ENCODE measurements around the gene FSIP1. TPM values are rescaled to one million over a fixed set of nuclear protein-coding genes. Genes with fewer than 3 reads are reported as not detected.
A peak's percentile ranks its signal among the peaks of the same experiment; 100 is the strongest.

The FSIP1 gene
- total RNA-seq, 2 donors from 2014 or later, result 0.77 to 1.7 TPM

DNA sequence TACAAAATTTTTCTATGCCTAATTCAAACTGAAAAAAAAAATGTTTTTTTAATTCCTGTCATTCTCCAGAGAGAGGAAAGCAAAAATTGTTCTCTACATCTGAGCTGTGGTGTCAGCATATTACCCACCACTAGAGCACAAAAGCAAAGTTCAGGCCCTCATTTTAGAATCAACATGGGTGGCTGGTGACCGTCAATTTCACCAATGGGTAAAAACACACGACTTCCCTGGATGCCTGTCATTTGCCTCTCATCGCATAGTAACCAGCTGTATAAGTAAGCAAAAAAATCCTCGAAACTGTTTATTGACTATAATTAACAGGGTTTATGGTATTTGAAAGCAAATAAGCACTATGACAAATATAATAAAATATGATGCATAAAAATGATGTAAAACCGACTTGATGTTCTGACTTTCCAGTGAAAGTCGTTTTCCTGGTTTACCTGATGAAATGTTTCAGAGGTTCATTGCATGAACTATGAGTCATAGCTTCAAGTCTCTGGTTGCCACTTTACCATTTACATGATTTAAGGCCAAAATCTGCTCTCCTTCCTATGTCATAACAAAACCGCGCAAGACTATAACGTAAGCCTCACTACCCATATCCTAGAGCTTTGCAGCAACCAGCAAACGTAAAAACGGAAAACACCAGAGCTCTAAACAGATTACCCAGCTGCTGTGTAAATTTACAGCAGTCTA lies 141.3 kb downstream of the FSIP1 start:
- no peak overlapping the region for H3K4me3 Mint-ChIP-seq
- H3K27ac Mint-ChIP-seq, result no peak overlapping the region
- H3K36me3 ChIP-seq (ENCODE audit: control insufficient read depth, insufficient read depth, low read length), result no peaks in the 10 kb centered on the region
- H3K27me3 Mint-ChIP-seq (ENCODE audit: insufficient read depth), result no peaks in the 10 kb centered on the region
- no peaks in the 10 kb centered on the region for H3K4me1 Mint-ChIP-seq
- H3K27me3 ChIP-seq (ENCODE audit: control insufficient read depth, insufficient read depth, low read length, poor library complexity, severe bottlenecking), result no peaks in the 10 kb centered on the region
- H3K36me3 Mint-ChIP-seq (ENCODE audit: low read depth), result no peaks in the 10 kb centered on the region
- no peak overlapping the region for H3K27ac ChIP-seq (ENCODE audit: low read depth, low read length)
- DNase-seq, result no peak
- H3K9me3 ChIP-seq (ENCODE audit: control insufficient read depth, low read length), result no peaks in the 10 kb centered on the region
- H3K9me3 Mint-ChIP-seq, result no peaks in the 10 kb centered on the region
- peak; percentile 51 for TF ChIP-seq CTCF (conservative IDR thresholded peaks at IDR 0.05)
- H3K9ac ChIP-seq (ENCODE audit: extremely low read depth, low read length, poor library complexity, severe bottlenecking), result no peak overlapping the region
- H3K4me3 ChIP-seq (ENCODE audit: low read length), result no peak overlapping the region
- H3K4me1 ChIP-seq (ENCODE audit: control insufficient read depth, insufficient read depth, low read length), result no peaks in the 10 kb centered on the region
- 90% methylated on average over 6 to 11 of the region's 11 CpGs for WGBS, 2 experiments (ENCODE audit: insufficient coverage in 1 of 2, insufficient read length in 1 of 2)

- Mint-ChIP-seq H3K9me3 (no peaks in the 10 kb centered on the region), H3K27me3 (ENCODE audit: insufficient read depth) (no peaks in the 10 kb centered on the region), H3K36me3 (ENCODE audit: low read depth) (no peaks in the 10 kb centered on the region), H3K27ac (no peak overlapping the region), H3K4me3 (no peak overlapping the region), H3K4me1 (no peaks in the 10 kb centered on the region)
- 86 to 87% methylated on average over 3 of the region's 3 CpGs for WGBS, 2 experiments (ENCODE audit: insufficient coverage in 1 of 2, insufficient read length in 1 of 2)
- H3K9ac ChIP-seq (ENCODE audit: extremely low read depth, low read length, poor library complexity, severe bottlenecking), result no peak overlapping the region
- no peak for TF ChIP-seq CTCF (conservative IDR thresholded peaks at IDR 0.05)
- H3K4me1 ChIP-seq (ENCODE audit: control insufficient read depth, insufficient read depth, low read length), result no peaks in the 10 kb centered on the region
- H3K27me3 ChIP-seq (ENCODE audit: control insufficient read depth, insufficient read depth, low read length, poor library complexity, severe bottlenecking), result no peaks in the 10 kb centered on the region
- H3K4me3 ChIP-seq (ENCODE audit: low read length), result no peak overlapping the region
- no peaks in the 10 kb centered on the region for H3K9me3 ChIP-seq (ENCODE audit: control insufficient read depth, low read length)
- no peaks in the 10 kb centered on the region for H3K36me3 ChIP-seq (ENCODE audit: control insufficient read depth, insufficient read depth, low read length)
- H3K27ac ChIP-seq (ENCODE audit: low read depth, low read length), result no peak overlapping the region
- DNase-seq, result no peak
These were observed 142.0 kb downstream of the FSIP1 start for GRCh38 chr15:39640665-39641064.

DNA sequence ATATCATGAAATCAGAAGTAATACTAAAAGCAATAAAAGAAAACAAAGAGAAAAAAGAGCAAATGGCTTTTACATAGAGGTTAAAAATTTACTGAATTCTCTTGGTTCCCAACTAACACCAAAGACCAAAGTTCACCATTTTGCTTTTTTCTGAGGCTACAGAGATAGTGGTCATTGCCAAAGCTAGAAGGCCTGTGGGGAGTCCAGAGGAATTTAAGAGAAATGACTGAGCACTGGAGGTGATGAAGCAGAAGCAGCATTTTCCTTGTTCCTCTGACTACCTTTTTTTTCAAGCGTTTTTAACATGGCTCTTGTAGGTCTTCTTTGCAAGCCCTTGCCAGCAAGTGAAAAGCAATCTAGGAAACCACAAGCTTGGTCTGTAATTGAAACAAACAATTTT lies 143.6 kb downstream of the FSIP1 start:
- no peaks in the 10 kb centered on the region for H3K27me3 Mint-ChIP-seq (ENCODE audit: insufficient read depth)
- TF ChIP-seq CTCF (conservative IDR thresholded peaks at IDR 0.05), result no peak
- H3K4me3 Mint-ChIP-seq, result no peak overlapping the region
- no peaks in the 10 kb centered on the region for H3K27me3 ChIP-seq (ENCODE audit: control insufficient read depth, insufficient read depth, low read length, poor library complexity, severe bottlenecking)
- H3K4me1 ChIP-seq (ENCODE audit: control insufficient read depth, insufficient read depth, low read length), result no peaks in the 10 kb centered on the region
- 83 to 84% methylated on average over 1 of the region's 1 CpG for WGBS, 2 experiments (ENCODE audit: insufficient coverage in 1 of 2, insufficient read length in 1 of 2)
- no peak overlapping the region for H3K4me3 ChIP-seq (ENCODE audit: low read length)
- no peaks in the 10 kb centered on the region for H3K9me3 ChIP-seq (ENCODE audit: control insufficient read depth, low read length)
- no peak overlapping the region for H3K27ac Mint-ChIP-seq
- H3K9ac ChIP-seq (ENCODE audit: extremely low read depth, low read length, poor library complexity, severe bottlenecking), result no peak overlapping the region
- H3K36me3 Mint-ChIP-seq (ENCODE audit: low read depth), result no peaks in the 10 kb centered on the region
- H3K4me1 Mint-ChIP-seq, result no peaks in the 10 kb centered on the region
- no peaks in the 10 kb centered on the region for H3K36me3 ChIP-seq (ENCODE audit: control insufficient read depth, insufficient read depth, low read length)
- no peaks in the 10 kb centered on the region for H3K9me3 Mint-ChIP-seq
- no peak for DNase-seq
- no peak overlapping the region for H3K27ac ChIP-seq (ENCODE audit: low read depth, low read length)
